Left hindlimb (tissue), 1 donor: ENCODE results near the gene SGMS2.

Experiments used
- DNase-seq: peaks from one replicate; pipeline ENCODE4 v3.0.0-alpha.2; 2018

SGMS2 gene

DNA sequence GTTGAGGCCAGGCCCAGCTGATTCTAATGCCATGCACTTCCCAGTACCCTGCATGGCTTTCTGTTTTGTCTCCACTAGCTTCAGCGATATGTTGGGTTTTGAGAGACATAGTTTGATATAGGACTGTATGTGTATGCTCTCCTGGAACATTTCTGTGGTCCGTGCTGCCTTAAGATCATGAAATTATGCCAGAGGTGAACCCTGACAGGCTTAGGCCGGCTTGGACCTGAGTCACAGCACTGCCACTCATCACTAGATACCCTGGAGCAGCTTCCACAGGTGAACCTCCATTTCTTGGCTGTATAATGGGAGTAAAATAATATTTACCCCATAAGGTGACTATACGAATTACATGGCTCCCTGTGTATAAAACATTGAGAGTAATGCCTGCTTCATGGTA, 6.4 kb downstream of the SGMS2 start:
- no peak for DNase-seq

DNA sequence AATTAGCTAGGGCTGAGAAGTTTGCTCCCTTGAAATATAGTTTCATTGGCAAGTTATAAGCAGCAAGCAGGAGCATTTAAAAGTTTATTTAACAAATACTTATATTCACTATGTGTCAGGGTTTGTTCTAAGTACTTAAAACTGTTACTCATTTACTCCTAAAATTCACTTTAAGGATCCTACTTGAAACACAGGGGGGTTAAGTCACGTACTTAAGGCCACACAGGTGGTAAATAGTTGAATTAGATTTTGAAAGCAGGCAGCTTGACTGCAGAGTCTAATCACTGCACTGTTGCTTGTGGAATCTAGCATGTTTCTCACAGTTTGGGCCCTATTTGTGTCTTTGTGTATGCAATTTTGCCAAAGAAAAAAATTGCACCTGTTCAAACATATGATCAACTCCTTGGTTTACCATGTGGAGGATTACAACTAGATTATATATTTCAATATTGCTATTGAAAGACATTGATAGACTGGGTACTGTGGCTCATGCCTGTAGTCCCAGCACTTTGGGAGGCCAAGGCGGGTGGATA, 7.6 kb downstream of the SGMS2 start:
- no peak for DNase-seq

DNA sequence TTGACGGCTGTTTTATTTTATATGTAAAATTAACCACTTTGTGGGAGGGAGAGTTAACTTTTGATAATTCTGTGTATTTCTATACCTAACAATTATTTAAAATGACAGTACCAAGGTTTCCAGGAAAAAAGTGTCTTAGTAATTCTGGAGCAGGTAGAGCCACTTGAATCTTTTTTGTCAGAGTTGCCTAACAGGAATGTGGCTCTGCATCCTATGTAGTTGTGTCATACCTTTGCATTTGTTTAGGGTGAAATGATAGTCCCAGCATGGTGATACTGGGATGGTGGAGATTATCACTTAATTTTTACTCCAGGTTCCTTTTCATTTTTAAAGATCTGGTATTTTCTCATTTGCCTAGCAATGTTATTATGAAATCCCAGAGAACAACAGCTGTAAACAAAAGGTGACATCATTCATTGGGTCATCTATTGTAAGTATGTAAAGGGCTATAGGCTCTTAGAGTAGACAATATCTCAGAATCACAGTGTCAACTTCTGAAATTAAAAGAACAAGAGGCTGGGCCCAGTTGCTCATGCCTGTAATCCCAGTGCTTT, 9.6 kb downstream of the SGMS2 start:
- no peak for DNase-seq

DNA sequence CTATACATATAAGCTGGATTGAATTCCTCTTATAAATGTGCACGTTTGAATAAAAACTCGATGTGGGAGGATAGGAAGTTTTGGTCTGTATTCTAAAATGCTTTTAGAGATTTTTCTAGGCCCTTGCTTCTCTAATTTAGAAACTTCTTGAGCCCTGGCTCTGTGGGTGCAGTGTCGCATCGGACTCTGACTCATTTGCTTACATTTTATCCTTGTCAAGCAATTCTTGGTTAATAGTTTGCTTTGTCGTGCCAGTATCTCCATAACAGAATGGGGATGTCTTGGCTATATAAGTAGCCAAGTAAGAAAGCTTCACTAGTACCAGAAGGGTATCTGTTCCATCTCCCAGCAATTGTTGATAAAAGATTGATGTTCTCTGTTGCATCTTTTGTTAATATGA, 10.7 kb downstream of the SGMS2 start:
- no peak for DNase-seq

DNA sequence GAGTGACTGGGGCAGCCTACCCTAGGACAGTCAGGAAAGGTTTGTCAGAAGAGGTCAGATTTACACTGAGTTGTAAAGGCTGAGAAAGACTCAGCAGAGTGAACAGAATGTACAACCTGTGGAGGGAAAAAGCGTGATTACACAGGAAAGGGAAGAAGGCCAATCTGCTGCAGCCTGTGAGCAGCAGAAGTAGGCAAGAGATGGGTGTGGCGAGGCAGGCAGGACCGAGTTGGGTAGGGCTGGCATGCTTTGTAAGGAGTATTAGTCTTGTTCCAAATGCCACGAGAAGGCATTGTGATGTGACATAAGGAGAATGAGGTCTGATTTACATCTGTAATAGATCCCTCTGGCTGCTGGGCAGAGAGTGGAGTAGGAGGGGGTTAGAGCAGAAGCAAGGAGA, 12.6 kb downstream of the SGMS2 start:
- DNase-seq: no peak

DNA sequence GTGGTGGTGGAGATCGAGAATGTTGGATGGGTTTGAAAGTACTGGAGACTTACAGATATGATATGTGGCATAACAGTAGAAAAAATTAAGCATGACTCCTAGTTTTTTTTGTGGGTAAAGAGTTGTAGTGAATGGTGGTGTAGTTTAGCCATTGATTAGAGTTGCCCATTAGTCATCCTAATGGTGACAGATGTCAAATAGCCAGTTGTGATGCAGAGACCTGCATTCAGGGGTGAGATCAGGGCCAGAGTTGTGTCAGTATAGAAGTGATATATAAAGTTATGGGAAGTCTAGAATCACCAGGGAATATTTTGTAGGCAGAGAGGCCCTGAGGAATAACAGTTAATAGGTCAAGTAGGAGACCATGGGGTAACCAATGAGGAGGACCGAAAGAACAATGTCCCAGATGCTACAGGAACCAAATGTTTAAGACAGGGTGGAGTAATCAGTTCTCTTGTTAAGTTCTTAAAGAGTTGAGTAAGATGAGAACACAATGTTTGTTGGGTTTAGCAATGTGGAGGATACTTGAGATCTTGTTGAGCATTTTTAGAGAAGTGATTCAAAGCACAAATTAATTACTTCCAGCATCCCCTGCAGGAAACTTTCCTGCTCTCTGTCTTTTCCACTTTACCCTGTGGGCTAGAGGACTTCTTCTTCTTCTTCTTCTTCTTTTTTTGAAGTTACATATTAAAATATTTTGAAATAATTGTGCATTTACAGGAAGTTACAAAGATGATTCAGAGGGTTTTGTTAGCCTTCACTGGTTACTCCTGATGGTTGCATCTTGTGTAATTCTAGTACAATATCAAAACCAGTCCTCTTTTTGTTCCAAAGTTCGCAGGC, 13.3 kb downstream of the SGMS2 start:
- DNase-seq: no peak

DNA sequence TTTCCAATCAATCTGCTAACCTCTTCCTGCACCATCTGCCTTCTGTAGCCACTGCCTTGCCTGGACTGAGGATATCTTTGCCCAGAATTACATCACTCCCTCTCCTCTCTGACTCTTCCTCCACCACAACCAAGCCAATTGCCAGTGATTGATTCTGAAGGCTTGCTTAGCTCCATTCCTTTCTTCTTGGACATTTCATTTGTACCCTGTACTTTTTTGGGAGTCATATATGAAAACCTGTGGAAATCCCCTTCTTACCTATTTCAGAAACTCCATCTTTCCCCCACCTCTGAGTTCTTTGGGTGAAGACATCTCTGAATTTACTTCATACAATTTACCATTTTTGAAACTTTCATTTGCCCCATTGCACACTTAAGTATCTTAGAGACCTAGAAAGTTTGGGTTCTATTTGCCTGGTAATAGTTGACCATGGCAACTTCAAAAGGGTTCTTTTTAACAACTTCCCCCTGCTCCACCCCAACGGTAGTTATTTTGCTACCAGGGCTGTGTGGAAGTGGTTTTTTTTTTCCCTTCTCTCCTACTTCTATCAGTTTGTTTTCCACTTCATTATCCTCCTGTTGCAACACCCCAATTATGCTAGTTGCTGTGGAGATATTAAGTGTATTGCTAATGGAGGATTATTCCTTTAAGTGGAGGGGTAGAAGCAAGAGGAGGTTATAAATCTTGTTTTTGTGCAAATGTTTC, 14.3 kb downstream of the SGMS2 start:
- no peak for DNase-seq

DNA sequence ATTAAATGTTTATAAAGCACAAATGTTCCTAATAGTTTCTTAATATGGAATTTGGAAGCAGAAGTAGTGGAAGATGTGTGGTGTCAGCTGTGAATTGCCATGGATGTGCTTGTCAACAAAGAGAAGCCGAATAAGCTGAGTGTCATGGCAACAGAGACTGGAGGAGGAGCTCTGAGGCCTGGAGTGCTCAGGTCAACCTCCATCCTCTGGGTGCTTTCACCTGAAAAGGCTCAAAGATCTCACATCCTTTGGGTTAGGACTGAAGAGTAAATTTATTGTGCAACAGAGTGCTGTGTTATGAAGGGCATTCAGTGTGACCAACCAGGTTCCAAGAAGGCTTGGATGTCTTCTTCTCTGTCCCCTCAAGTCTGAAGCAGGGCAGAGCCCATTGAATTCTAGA, 18.7 kb downstream of the SGMS2 start:
- DNase-seq: no peak

DNA sequence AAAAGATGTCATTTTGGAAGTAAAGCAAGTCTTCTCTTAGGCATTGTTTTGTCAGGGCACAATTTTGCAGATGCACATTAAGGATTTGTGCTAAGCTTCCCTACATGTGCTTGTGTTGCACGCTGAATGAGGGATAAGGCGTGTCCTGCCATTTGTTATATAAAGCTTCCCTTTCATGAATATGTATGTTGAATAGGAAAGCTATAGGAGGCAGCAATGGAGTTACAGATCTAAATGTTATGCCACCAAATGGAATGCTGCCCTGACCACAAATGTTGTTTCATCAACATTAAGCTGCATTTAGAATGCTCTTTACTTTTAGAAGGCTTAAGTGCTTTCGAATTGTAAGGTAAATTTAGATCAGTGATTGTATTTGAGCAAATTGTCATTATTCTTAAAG, 20.9 kb downstream of the SGMS2 start:
- DNase-seq: no peak

DNA sequence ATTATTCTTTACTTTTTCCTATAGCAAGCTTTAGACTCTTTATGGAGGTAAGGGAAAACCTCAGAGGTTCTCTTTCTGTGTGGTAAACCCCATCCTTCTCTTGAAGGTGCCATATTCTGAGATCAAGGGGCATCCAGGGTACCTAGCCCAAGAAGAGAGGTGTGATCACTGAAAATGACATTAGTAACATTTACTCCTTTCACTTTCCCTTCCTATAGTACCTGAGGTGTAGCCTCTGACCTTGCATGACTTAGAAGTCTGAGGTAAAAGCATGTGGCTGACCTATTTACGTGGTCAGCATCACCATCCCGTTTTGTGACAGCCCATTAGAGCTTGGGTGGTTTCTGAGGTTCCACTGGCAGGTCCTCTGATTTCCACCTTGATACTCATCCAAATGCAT, 25.7 kb downstream of the SGMS2 start:
- no peak for DNase-seq

DNA sequence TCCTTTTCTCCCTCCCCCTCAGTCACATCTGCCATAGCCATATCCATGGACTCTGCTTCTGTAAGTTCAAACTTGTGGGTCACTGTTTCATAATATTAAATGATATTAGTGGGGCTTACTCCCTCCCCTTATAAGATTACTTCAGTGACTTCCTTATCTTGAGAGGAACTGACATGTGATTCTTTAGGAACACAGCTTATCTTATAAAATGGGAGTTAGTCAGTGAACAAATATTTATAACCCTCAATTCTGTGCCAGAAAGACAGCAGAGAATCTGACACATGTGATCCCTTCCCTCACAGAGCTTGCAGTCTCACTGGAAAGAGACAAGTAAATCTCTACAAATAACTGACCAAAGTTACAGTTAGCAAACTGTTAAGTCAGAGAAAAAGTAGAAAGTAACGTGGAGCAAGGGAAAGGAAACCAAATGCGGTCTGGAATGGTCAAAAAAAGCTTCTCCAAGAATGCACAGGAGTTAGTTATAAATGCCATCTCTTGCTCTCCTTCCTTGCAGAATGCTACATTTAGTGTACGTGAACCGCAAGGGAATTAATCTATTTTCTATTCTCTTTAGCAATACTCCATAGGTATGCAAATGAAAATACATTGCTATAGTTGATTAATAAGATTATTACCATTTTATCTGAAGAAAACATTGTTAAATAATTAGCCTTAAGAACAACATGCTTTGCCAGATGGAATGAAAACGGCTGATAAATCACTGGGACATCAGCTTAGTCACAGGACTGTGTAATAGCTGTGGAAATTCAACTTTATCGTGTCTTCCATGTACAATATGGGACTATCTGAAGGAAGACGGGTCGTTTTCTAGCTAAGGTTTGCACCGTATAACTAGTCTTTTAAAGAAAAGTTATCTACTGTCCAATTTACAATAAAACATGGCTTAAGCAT, 29.0 kb downstream of the SGMS2 start:
- no peak for DNase-seq

DNA sequence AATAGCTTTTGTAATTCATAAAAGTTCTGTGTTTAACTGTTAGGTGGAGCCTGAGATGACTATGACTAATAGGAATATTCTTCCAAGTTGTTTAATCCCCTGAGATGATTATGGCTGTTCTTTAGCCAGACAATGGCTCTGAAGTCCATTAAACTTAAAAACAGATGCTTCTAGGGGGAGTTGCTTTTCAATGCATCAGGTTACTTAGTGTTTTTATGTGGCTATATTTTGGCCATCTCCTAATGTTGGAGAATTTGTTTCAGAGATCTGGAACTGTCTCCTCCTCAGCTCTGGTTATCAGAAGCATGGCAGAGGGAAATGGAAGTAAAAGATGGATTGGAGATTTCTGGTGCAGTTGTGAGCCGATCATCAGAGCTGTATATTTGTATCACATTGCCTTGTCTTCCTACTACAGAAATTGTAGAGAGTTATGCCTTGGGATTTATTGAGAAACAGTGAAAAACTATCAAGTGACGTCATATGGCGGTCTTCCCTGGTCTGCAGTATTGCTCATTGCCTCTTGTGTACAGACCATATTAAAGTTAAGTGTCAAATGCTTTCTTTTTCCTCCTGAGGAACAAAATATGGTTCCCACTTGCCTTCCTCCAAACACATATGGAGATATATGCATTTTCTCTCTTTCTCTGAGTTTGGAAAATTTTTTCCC, 29.8 kb downstream of the SGMS2 start:
- DNase-seq: peak; percentile 32

DNA sequence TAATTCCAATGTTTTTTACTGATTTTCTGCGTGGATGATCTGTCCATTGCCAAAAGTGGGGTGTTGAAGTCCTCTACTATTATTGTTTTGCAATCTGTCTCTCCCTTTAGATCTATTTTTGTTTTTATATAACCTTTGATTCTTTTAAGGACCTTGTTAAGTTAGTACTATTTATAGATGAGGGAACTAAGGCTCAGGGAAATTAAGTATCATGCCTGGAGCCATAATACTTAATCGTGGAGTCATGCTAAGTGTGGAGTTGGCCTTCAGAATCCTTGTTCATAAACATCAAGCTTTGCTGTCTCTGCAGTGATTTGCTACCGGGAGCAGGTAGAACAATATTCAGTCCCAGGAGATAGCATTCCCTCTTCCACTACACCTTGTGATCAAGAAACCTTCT, 31.0 kb downstream of the SGMS2 start:
- DNase-seq: no peak

DNA sequence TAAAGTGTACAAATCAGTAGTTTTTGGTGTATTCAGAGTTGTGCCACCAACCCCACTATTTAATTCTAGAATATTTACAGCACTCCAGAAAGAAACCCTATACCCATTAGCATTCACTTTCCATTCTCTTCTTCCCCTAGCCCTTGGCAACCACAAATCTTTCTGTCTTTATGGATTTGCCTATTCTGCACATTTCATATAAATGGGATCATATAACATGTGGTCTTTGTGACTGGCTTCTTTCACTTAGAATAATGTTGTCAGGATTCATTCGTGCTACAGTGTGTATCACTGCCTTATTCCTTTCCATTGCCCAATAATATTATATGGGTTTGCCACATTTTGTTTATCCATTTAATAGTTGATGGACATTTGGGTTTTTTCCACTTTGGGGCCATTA, 32.2 kb downstream of the SGMS2 start:
- no peak for DNase-seq

DNA sequence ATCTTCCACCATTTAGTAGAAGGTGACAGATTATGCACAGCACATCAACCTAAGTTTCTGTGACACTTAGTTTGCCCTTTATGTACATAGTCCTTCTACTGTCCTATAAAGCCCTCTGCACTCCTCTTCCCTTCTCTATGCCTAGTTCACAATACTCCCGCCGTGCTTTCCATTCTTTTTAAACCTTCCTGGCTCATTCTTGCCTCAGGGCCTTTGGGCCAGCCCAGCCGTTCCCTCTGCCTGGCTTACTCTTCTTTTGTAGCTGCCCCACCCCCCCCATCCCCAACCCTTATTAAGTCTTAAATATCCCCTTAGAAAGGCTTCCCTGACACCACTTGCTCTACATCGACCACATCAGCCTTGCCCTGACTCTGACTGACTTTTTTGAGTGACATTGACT, 33.0 kb downstream of the SGMS2 start:
- DNase-seq: no peak

DNA sequence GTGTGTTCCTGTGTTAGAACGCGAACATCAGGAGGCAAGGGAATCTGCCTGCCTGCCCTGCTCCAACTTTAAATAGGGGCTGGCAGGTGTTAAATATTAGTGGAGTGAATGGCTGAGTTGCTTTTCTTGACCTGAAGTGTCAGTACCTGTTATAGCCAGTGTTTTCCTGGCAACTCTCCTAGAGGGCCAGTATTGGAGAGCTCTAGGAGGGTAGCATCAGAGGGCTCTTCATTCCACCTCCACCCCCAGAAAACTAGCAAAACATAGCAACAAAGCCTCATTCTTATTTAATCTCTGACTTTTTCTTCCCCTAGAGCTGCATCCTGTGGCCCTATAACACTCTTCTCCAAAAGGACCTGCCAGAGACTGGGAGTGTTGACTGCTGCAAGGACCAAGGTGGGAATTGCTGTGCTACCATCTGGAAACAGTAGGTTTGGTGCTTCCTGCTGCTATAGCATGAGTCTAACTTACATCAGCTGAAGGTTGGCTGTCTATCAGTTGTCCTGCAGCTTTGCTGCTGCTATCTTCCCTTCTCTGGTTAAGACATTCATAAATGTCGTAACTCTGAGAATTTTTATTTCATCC, 33.5 kb downstream of the SGMS2 start:
- no peak for DNase-seq

DNA sequence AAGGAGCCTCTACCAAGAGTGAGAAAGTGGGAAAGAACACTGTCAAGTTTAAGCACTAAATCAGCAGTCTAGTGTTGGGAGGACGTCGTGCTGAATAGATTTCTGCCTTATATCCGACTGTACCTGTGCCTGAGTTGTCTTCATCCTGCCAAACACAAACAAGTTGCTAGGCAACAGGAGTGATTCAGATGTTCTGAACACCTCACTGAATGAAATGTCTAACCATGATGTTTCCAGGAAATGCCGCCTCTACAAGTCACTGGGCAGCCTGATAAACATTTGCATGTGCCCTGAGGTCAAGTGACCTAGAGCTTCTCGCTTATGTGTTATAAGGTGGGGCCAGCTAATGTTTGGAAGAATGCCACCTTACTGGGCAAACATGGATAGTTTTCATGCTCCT, 37.9 kb downstream of the SGMS2 start:
- DNase-seq: no peak

DNA sequence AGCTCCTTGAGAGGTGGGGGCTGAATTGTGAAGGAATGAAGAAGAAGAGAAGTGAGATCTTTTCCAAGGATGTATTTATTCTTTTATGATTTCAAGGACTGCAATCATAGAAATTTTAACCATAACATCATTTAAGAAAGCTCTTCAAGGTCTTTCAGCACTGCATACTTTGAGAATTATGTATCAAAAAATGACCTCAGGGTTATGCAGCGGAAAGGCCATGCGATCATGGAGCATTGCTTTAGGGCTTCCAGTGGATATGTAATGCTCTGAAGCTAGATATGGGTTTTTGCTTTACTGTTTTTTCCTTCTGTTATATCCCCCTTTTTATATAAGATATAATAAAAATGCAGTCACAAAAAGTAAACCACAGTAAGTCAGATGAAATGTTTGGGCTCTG, 38.7 kb downstream of the SGMS2 start:
- no peak for DNase-seq

DNA sequence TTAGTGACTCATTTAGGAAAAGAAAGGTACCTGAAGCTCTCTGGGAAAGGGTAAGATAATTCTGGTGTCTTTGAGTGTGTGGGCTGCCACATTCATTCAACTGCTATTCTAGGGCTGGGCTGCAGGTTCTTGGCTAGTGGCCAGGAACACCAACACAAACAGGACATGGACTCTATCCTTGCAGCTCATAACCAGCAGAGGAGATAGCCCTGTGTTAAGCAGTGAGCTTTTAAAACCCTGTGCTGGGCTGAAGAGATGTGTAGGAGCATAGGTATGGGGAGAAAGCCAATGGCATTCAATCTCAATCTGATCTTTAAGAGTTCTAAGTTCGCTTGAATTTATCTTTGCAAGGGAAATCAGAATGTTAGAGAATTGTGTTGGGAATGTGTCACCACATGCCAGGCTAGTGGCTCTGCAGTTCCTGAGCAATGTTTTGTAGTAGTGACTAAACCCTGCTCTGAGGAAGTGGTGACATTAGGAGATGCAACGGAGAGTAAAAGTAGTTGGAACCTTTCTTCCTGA, 39.2 kb downstream of the SGMS2 start:
- DNase-seq: no peak

DNA sequence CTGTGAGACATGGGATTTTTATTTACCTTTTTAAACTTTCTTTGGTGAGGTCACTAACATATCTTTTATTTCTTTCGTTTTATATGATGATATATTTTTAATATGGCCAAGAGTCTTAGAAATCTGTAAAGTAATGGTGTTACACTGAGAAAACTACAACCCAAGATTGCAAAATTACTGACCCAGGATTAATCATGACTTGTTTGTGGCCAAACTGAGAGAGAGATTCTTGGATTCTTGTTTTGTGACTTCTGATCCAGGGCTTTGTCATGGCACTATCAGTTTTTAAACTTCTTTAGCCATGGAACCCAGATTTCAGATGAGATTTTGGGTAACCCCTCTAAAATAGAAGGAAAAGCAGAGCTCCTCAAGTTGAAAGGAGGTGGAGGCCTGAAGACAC, 42.0 kb downstream of the SGMS2 start:
- DNase-seq: no peak

DNA sequence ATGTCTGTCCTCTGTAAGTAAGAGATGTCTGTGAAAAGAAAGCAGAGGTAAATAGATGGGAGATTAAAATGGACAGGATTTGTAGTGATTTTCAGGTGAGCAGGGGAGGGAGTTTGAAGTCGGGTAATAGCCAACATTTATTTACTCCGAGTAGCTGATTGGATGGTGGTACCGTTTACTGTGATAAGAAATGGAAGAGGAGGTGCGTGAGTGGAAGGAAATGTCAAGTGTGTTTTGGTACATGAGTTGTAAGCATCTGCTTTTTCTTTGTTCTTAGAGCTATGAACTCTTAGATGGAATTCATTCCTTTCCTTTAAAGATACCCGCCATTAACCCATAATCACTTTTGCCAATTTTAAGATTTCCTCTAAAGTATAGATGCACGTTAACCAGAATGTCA, 45.5 kb downstream of the SGMS2 start:
- DNase-seq: no peak
